Measurements from ENCODE around the gene SEMA5B.

DNA sequence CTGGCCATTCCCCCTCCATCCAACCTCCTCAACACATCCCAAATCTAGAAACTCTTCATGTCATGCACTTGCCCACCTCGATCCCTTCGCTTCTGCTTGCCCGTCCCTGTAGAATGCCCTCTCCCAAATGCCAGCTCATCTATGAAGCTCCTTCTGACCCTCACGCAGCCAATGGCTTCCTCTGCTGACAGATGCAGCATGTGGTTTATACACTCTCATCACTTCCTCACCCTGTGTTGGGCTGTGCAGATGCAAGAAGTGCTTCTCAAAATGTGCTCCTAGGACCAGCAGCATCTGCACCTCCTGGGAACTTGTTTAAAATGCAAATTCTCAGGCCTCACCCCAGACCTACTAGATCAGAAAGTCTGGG, 51.7 kb downstream of the SEMA5B start:
- no peak for TF ChIP-seq EZH2 (IDR thresholded peaks at IDR 0.05; ENCODE audit: insufficient read depth, low read length)
- TF ChIP-seq, protein P1, sequence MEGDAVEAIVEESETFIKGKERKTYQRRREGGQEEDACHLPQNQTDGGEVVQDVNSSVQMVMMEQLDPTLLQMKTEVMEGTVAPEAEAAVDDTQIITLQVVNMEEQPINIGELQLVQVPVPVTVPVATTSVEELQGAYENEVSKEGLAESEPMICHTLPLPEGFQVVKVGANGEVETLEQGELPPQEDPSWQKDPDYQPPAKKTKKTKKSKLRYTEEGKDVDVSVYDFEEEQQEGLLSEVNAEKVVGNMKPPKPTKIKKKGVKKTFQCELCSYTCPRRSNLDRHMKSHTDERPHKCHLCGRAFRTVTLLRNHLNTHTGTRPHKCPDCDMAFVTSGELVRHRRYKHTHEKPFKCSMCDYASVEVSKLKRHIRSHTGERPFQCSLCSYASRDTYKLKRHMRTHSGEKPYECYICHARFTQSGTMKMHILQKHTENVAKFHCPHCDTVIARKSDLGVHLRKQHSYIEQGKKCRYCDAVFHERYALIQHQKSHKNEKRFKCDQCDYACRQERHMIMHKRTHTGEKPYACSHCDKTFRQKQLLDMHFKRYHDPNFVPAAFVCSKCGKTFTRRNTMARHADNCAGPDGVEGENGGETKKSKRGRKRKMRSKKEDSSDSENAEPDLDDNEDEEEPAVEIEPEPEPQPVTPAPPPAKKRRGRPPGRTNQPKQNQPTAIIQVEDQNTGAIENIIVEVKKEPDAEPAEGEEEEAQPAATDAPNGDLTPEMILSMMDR (IDR thresholded peaks at IDR 0.05; ENCODE audit: insufficient read depth, low read depth, low read length), result no peak
